HG03039 (cell line): Measurements from ENCODE around the gene C13orf46.
"Not testable (repeated sequence)": the region's sequence is repeated elsewhere in the genome, so short reads cannot be mapped to it uniquely, and the experiment has no call there.

ENCODE experiments used
- ATAC-seq: cut with Tn5 transposase; IDR thresholded peaks from one replicate; pipeline ENCODE4 v1.9.1; 2021; ENCODE audit warnings: mild to moderate bottlenecking, moderate library complexity; ENCODE audit not compliant: unreplicated experiment

C13orf46 gene

GRCh38 chr13:113973218-113974164 is at the start of gene C13orf46:
Gene C13orf46 (minus strand): TSS chr13:113974076. CDS start chr13:113973997, 79 bp downstream.
- ATAC-seq = no peak

- no peak for ATAC-seq
These were observed 49.0 kb upstream of the C13orf46 start for GRCh38 chr13:114022876-114023275.

GRCh38 chr13:114022309-114022669 is 48.4 kb upstream of the C13orf46 start:
- ATAC-seq = no peak

GRCh38 chr13:114021464-114022308 is 47.8 kb upstream of the C13orf46 start:
- ATAC-seq = no peak

- no peak for ATAC-seq
These were observed 47.0 kb upstream of the C13orf46 start for GRCh38 chr13:114020750-114021463.

GRCh38 chr13:114020134-114020533 is 46.3 kb upstream of the C13orf46 start:
- not testable (repeated sequence) for ATAC-seq

- ATAC-seq = no peak
These were observed 45.5 kb upstream of the C13orf46 start for GRCh38 chr13:114019367-114019766.

GRCh38 chr13:114018461-114019055 is 44.7 kb upstream of the C13orf46 start:
- no peak for ATAC-seq

GRCh38 chr13:114017966-114018365 is 44.1 kb upstream of the C13orf46 start:
- ATAC-seq = no peak

GRCh38 chr13:114017028-114017630 is 43.3 kb upstream of the C13orf46 start:
- no peak for ATAC-seq

GRCh38 chr13:114016321-114017027 is 42.6 kb upstream of the C13orf46 start:
- ATAC-seq = no peak

GRCh38 chr13:114015969-114016295 is 42.1 kb upstream of the C13orf46 start:
- no peak for ATAC-seq

- no peak for ATAC-seq
These were observed 41.5 kb upstream of the C13orf46 start for GRCh38 chr13:114015111-114015968.

- no peak for ATAC-seq
These were observed 40.2 kb upstream of the C13orf46 start for GRCh38 chr13:114013952-114014629.

GRCh38 chr13:114013336-114013735 is 39.5 kb upstream of the C13orf46 start:
- no peak for ATAC-seq

GRCh38 chr13:114012921-114013320 is 39.0 kb upstream of the C13orf46 start:
- ATAC-seq = no peak

GRCh38 chr13:114012141-114012540 is 38.3 kb upstream of the C13orf46 start:
- no peak for ATAC-seq

- ATAC-seq = no peak
These were observed 37.4 kb upstream of the C13orf46 start for GRCh38 chr13:114011226-114011625.
